ENCODE results near the gene GRIK5.

DNA sequence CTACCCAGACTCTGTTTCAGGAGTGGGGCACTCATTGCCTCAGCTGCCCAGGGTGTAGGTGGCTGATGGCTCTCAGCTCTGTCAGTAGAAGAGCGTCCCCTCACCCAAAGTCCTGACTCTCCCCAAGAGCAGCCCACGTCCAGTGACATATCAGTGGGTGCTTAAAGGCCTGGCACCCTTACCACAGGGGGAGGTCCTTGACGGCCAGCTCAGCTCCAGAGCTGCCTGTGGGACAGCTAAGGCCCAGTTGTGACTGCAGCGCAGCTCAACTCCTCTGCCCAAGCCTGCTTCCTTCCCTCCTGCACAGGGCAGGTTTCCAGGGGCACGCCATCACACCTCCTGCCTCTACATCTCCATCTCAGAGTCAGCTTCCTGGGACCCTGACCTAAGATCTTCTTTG is 32.4 kb downstream of the GRIK5 start:
- TF ChIP-seq, protein P1, sequence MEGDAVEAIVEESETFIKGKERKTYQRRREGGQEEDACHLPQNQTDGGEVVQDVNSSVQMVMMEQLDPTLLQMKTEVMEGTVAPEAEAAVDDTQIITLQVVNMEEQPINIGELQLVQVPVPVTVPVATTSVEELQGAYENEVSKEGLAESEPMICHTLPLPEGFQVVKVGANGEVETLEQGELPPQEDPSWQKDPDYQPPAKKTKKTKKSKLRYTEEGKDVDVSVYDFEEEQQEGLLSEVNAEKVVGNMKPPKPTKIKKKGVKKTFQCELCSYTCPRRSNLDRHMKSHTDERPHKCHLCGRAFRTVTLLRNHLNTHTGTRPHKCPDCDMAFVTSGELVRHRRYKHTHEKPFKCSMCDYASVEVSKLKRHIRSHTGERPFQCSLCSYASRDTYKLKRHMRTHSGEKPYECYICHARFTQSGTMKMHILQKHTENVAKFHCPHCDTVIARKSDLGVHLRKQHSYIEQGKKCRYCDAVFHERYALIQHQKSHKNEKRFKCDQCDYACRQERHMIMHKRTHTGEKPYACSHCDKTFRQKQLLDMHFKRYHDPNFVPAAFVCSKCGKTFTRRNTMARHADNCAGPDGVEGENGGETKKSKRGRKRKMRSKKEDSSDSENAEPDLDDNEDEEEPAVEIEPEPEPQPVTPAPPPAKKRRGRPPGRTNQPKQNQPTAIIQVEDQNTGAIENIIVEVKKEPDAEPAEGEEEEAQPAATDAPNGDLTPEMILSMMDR (IDR thresholded peaks at IDR 0.05; ENCODE audit: poor library complexity): no peak
- TF ChIP-seq EZH2 (IDR thresholded peaks at IDR 0.05; ENCODE audit: borderline replicate concordance) (no peak), EZH2phosphoT487 (IDR thresholded peaks at IDR 0.05; ENCODE audit: low read depth, severe bottlenecking, unreplicated experiment) (no peak)
